GM12872 (cell line): Measurements from ENCODE around the gene OSBPL1A.

Source experiments
- TF ChIP-seq, protein P1 (sequence below): IDR thresholded peaks from 3 replicates; pipeline ENCODE4 v1.5.1; 2011; ENCODE audit warnings: low read depth, mild to moderate bottlenecking, low read length, moderate library complexity; ENCODE audit not compliant: insufficient read depth

Gene OSBPL1A

GRCh38 chr18:24380163-24380747 lies 17.4 kb downstream of the OSBPL1A start:
- TF ChIP-seq, protein P1, sequence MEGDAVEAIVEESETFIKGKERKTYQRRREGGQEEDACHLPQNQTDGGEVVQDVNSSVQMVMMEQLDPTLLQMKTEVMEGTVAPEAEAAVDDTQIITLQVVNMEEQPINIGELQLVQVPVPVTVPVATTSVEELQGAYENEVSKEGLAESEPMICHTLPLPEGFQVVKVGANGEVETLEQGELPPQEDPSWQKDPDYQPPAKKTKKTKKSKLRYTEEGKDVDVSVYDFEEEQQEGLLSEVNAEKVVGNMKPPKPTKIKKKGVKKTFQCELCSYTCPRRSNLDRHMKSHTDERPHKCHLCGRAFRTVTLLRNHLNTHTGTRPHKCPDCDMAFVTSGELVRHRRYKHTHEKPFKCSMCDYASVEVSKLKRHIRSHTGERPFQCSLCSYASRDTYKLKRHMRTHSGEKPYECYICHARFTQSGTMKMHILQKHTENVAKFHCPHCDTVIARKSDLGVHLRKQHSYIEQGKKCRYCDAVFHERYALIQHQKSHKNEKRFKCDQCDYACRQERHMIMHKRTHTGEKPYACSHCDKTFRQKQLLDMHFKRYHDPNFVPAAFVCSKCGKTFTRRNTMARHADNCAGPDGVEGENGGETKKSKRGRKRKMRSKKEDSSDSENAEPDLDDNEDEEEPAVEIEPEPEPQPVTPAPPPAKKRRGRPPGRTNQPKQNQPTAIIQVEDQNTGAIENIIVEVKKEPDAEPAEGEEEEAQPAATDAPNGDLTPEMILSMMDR = no peak

DNA sequence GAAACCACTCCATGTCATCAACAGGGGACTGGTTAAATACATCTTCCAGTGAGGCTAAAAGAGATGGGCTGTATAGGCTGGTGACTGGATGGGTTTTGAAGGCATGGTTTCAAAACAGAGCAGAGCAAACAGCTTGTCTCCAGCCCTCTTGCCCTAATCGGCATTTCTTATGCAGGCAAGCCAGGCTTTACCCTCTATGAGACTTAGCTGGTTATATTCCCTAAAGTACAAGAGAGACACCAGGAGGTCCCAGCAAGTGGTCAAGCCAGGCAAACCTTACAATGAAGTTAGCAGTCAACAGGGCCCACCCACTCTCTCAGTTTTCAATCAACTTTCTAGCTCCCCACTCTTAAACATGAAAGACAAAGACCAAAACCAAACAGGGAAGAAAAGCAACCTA lies 19.0 kb downstream of the OSBPL1A start:
- TF ChIP-seq, protein P1 = no peak

DNA sequence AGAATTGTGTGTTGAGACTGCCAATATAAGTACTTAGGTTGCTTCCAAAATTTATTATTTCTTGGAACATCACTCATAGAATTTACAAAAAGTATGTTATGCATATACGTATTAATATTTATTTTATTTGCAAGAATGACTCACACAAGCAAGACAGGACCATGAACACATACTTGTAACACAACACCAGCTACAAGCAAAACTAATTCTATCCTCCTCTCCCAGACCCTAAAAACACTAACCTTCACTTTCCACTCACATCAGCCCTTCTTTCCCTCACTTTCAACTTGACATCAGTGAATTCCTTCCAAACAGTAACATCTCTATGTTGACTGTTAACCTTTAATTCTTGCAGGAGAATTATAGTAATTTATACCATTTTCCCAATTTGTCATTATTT lies 24.3 kb downstream of the OSBPL1A start:
- TF ChIP-seq, protein P1 = no peak

- TF ChIP-seq, protein P1 = no peak
These were observed 25.2 kb downstream of the OSBPL1A start for GRCh38 chr18:24372279-24372872.

DNA sequence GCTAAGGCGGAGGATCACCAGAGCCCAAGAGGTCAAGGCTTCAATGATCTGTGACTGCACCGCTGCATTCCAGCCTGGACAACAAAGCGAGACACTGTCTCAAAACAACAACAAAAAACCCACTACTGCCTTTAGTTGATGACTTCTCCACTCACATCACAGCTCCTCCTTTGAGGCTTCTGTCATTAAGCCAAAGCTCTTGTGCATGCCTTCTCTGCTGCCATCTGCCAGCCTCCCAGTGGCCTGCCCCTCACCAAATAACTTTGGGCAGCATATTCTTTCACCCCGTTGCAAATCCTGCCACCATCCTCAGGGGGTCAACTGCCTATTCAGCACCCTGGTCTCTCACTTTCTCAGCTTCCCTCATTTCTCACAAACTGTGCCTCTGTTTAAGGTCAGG lies 27.5 kb downstream of the OSBPL1A start:
- TF ChIP-seq, protein P1 = no peak

GRCh38 chr18:24369426-24369825 lies 28.2 kb downstream of the OSBPL1A start:
- TF ChIP-seq, protein P1 = no peak

DNA sequence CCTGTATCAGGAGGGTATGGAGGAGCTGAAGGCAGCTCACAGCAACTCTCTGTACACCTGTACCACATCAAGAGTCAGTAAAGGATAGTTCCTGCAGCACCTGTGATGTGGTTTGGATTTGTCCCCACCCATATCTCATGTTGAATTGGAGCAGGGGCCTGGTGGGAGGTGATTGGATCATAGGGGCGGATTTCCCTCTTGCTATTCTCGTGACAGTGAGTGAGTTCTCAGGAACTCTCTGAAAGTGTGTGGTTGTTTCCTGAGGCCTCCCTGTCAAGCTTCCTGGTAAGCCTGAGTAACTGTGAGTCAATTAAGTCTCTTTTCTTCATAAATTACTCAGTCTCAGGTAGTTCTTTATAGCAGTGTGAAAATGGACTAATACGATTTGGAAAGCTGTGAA lies 28.9 kb downstream of the OSBPL1A start:
- TF ChIP-seq, protein P1 = no peak
